Mucosa of descending colon (tissue), 3 donors: ENCODE results near the gene F8. TPM values are rescaled to one million over a fixed set of nuclear protein-coding genes. Genes with fewer than 3 reads are reported as not detected.

ENCODE experiments used
- ATAC-seq: fragments of 200-7000 bp; cut with Tn5 transposase; one replicate; pipeline ENCODE4 v1.9.1; 2020; ENCODE audit warnings: mild to moderate bottlenecking, moderate library complexity
- DNase-seq, 3 donors: peaks; one replicate each; pipeline ENCODE4 v3.0.0-alpha.2; 2020
- H3K36me3 ChIP-seq: fragments of 200-600 bp; one replicate; pipeline ENCODE4 v1.8.0; 2021; ENCODE audit warnings: low read depth, mild to moderate bottlenecking
- H3K4me1 ChIP-seq: fragments of 200-600 bp; one replicate; pipeline ENCODE4 v1.8.0; 2021; ENCODE audit warnings: low read depth, mild to moderate bottlenecking
- H3K4me3 ChIP-seq: fragments of 200-600 bp; one replicate; pipeline ENCODE4 v1.8.0; 2021; ENCODE audit warnings: mild to moderate bottlenecking
- H3K9me3 ChIP-seq: fragments of 200-600 bp; one replicate; pipeline ENCODE4 v1.8.0; 2021; ENCODE audit warnings: mild to moderate bottlenecking
- CTCF ChIP-seq: fragments of 200-600 bp; IDR thresholded peaks from one replicate; pipeline ENCODE4 v1.8.0; 2022; ENCODE audit warnings: antibody characterized with exemption, mild to moderate bottlenecking
- intact Hi-C, 2 donors: fragments of 100-400 bp; cut with DNase I in 1 of 2; cut with micrococcal nuclease in 1 of 2; formaldehyde crosslinking; loops; one replicate each; pipeline versions ENCODE4 v1.11.0 to v1.11.1; 2022; cut with DNase I, micrococcal nuclease
- total RNA-seq, 3 donors: library from RNA; stranded (reverse); fragmentation: NEBNext Ultra II Directional in 2 of 3; extraction: Animal tissue kit (Norgen Biotek cat#: 25700) in 2 of 3; gene quantifications; one replicate each; pipeline versions ENCODE4 v1.2.1 to v1.2.4, GENCODE V29; 2021 to 2023
- donor health status: DM: no; HTN: no; CAD: no; lungs with moderate emphysema.
- donor health status: DM: no; HTN: no; CAD: no.
- donor health status: DM: no; HTN: yes; CAD: no.

Gene F8
- total RNA-seq, 3 donors from 2014 or later, result 2.8 to 14.0 (median 5.4) TPM

DNA sequence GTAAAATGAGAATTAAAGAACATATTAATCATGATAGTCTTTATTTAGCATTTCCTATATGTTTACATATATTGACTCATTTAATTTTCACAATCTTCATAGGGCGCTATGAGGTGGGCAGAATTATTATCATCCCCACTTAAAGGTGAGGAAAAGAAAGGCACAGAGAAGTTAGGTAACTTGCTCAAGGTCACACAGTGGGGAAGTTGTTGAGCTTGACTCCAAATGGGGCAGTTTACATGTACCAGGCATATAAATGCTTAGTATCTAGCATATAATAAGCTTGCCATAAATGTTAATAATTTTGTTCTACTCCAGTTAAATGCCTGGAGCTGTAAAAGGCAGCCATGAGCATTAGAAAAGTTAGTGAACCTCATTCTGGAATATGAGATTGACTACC lies 46.9 kb upstream of the F8 start:
- Histone ChIP-seq H3K9me3 (no peaks in the 10 kb centered on the region), H3K4me1 (peaks cover 5% of the 10 kb centered on the region), H3K4me3 (no peak overlapping the region), H3K36me3 (no peaks in the 10 kb centered on the region)
- TF ChIP-seq CTCF, result no peak
- DNase-seq (no peak), ATAC-seq (no peak)
- intact Hi-C loops, result no loop called here

DNA sequence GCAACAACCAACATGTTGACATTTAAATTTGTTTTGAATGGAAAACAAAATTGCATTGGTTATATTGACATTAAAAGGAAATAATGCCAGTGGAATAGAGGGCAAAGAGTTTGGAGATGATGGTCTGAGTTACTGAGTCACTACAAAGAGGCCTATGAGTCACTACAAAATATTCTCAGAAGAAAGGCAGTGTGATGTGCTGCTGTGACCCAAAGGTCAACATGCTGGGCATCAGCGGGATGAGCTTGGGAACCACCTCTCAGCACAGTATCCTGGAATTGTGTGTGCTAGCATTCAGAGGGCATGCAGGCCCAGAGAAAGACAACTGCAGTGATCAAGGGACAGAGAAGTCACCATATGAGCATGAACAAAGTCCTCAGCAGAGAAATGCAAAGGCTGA lies 45.6 kb upstream of the F8 start:
- H3K36me3 ChIP-seq, result no peaks in the 10 kb centered on the region
- peaks cover 5% of the 10 kb centered on the region for H3K4me1 ChIP-seq
- ATAC-seq, result no peak
- H3K4me3 ChIP-seq, result no peak overlapping the region
- no peaks in the 10 kb centered on the region for H3K9me3 ChIP-seq
- intact Hi-C loops, result no loop called here
- TF ChIP-seq CTCF, result no peak
- DNase-seq, result no peak

- no peak for TF ChIP-seq CTCF
- ATAC-seq (no peak), DNase-seq (no peak)
- intact Hi-C loops, result no loop called here
- Histone ChIP-seq H3K4me3 (no peak overlapping the region), H3K4me1 (peaks cover 5% of the 10 kb centered on the region), H3K36me3 (no peaks in the 10 kb centered on the region), H3K9me3 (no peaks in the 10 kb centered on the region)
These were observed 42.7 kb upstream of the F8 start for GRCh38 chrX:155065035-155065734.

DNA sequence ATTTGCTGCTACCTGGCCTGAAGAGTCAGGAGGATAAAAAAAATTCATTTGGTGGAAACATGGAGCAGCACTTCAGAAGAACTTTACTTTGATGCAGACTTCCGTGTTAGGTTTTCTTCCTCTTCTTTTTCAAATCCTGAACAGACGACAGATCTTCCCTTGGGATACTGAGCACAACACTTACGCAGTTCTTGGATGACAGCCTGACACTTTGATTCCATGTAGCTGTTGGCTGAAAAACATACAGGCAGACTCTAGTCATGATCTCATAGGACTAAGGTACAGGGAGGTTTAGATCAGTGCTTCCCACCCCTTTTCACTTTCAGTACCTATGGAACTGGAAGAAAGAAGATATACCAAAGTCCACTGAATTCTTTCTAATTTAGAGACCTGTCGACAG lies 39.2 kb upstream of the F8 start:
- no peak for ATAC-seq
- no peak for DNase-seq
- H3K4me3 ChIP-seq, result no peak overlapping the region
- H3K9me3 ChIP-seq, result no peaks in the 10 kb centered on the region
- H3K4me1 ChIP-seq, result no peaks in the 10 kb centered on the region
- no peaks in the 10 kb centered on the region for H3K36me3 ChIP-seq
- intact Hi-C loops, result no loop called here
- no peak for TF ChIP-seq CTCF

DNA sequence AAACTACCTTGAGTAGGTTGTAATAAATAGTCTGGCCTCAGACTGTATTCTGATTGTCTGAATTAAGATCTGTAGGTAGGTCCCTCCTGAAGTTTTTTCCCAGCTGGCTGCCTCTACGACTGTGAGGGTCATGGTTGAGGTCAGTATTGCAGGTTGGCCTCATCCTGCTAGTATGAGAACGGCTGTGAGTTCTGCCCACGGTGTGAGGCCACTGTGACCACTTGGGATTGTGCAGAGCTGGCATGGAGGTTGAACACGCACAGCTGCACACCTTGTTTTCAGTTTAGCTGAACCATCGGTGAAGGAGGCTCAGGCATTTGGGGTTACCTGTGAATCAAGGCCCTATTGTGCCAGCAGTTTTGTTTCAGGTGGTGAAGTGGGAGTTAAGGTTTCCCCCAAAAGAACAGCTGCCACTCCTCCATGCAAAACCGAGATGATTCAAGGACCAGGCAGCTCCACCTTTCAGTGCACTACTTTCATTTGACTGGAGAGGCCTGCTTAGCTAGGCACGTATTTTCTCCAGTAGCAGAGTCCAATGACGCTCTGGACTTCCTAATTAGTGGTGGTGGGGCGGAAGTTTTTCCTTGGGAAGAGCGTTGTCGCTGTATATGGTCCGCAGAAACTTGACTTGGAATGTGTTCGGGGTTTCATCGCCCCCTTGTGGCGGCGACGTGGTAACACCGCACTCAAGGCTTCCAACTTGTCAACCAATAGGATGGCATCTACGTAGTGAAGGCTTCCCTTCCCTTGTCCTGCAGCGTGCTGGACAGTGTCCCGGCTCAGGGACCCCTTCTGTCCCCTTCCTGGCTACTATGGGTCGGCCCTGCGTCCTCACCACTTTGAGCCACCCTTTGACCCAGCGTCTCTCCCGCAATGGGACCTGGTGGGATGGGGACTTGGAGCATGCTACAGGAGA lies 34.6 kb upstream of the F8 start:
- H3K36me3 ChIP-seq, result no peaks in the 10 kb centered on the region
- ATAC-seq, result peak; percentile 96
- intact Hi-C loops, result no loop called here

More for the DNA sequence above, 34.6 kb upstream of the F8 start:
- H3K4me1 ChIP-seq, result no peaks in the 10 kb centered on the region
- H3K4me3 ChIP-seq, result no peak overlapping the region
- H3K9me3 ChIP-seq, result no peaks in the 10 kb centered on the region
- peak; percentile 60 to 76 (median 72) for DNase-seq
- peak; percentile 28 for TF ChIP-seq CTCF
